IMR-90 (cell line): ENCODE measurements around the gene LILRB2. TPM values are rescaled to one million over a fixed set of nuclear protein-coding genes. Genes with fewer than 3 reads are reported as not detected.

Experiments
- ATAC-seq: fragments of 200-7000 bp; cut with Tn5 transposase; 2 replicates; pipeline ENCODE4 v1.9.1; 2020; ENCODE audit warnings: low read depth, mild to moderate bottlenecking, moderate library complexity
- BruUV-seq: library from RNA; stranded (reverse); fragments of 400-500 nt; replicated peaks from 2 replicates; lab custom pipeline; 2021; lab: Mats Ljungman, UMichigan
- CTCF ChIA-PET: fragments of 300-600 bp; formaldehyde crosslinking; extraction: SDS; loops from one replicate; lab custom pipeline; 2021; ENCODE audit warnings: antibody characterized with exemption; lab: Yijun Ruan, JAX
- POLR2A ChIA-PET: fragments of 300-600 bp; sonication (Branson Sonifier 250); formaldehyde crosslinking; loops from one replicate; lab custom pipeline; 2022; ENCODE audit warnings: antibody characterized with exemption; ENCODE audit not compliant: unreplicated experiment; lab: Charles Lee
- DNase-seq: peaks from one replicate; pipeline ENCODE4 v3.0.0; 2013
- H2AFZ ChIP-seq: replicated peaks from 2 replicates; pipeline ENCODE3; 2013; ENCODE audit warnings: low read length, mild to moderate bottlenecking; ENCODE audit not compliant: poor library complexity
- H2AK5ac ChIP-seq: 2 replicates; pipeline ENCODE4 v1.6.1; 2013; ENCODE audit warnings: low read depth, low read length, inconsistent platforms
- H2AK9ac ChIP-seq: replicated peaks from 2 replicates; pipeline ENCODE3; 2013; ENCODE audit warnings: mild to moderate bottlenecking, low read depth, low read length, moderate library complexity; ENCODE audit not compliant: poor library complexity
- H2BK120ac ChIP-seq: 2 replicates; pipeline ENCODE4 v1.6.1; 2013; ENCODE audit warnings: low read depth, low read length, inconsistent platforms
- H2BK15ac ChIP-seq: 3 replicates; pipeline ENCODE4 v1.6.1; 2013; ENCODE audit warnings: low read depth, low read length, inconsistent platforms
- H2BK20ac ChIP-seq: 2 replicates; pipeline ENCODE4 v1.6.1; 2013; ENCODE audit warnings: low read depth, mild to moderate bottlenecking, inconsistent platforms, low read length, moderate library complexity
- H2BK5ac ChIP-seq: 2 replicates; pipeline ENCODE4 v1.6.1; 2013; ENCODE audit warnings: mild to moderate bottlenecking, low read depth, low read length, inconsistent platforms; ENCODE audit not compliant: poor library complexity, severe bottlenecking
- H3K14ac ChIP-seq: replicated peaks from 2 replicates; pipeline ENCODE4 v1.6.1; 2013; ENCODE audit warnings: low read depth, low read length, inconsistent platforms
- H3K18ac ChIP-seq: 2 replicates; pipeline ENCODE4 v1.6.1; 2013; ENCODE audit warnings: low read depth, low read length, control low read depth
- H3K23ac ChIP-seq: 2 replicates; pipeline ENCODE4 v1.6.1; 2013; ENCODE audit warnings: low read depth, low read length, inconsistent platforms
- H3K27ac ChIP-seq: 2 replicates; pipeline ENCODE4 v1.5.1; 2013; ENCODE audit warnings: mild to moderate bottlenecking, control low read depth, low read length; ENCODE audit not compliant: insufficient read depth
- H3K27me3 ChIP-seq: 2 replicates; pipeline ENCODE4 v1.6.1; 2013; ENCODE audit warnings: low read length; ENCODE audit not compliant: control insufficient read depth, insufficient read depth
- H3K36me3 ChIP-seq: 2 replicates; pipeline ENCODE4 v1.6.1; 2013; ENCODE audit warnings: low read length, mixed read lengths; ENCODE audit not compliant: control insufficient read depth, insufficient read depth
- H3K4ac ChIP-seq: 2 replicates; pipeline ENCODE4 v1.6.1; 2013; ENCODE audit warnings: low read depth, low read length, inconsistent platforms
- H3K4me1 ChIP-seq: 2 replicates; pipeline ENCODE4 v1.6.1; 2013; ENCODE audit warnings: low read length, mixed read lengths; ENCODE audit not compliant: control insufficient read depth, insufficient read depth
- H3K4me2 ChIP-seq: 2 replicates; pipeline ENCODE4 v1.6.1; 2013; ENCODE audit warnings: low read depth, mild to moderate bottlenecking, control low read depth, low read length, moderate library complexity
- H3K4me3 ChIP-seq: 2 replicates; pipeline ENCODE4 v1.5.1; 2013; ENCODE audit warnings: low read depth, mild to moderate bottlenecking, control low read depth, low read length, moderate library complexity; ENCODE audit not compliant: insufficient read depth
- H3K56ac ChIP-seq: 2 replicates; pipeline ENCODE4 v1.6.1; 2013; ENCODE audit warnings: low read length, inconsistent platforms; ENCODE audit not compliant: insufficient read depth; ENCODE audit errors: extremely low read depth
- H3K79me1 ChIP-seq, 2 experiments: 2 replicates each; pipeline ENCODE4 v1.6.1; 2013; ENCODE audit warnings: low read length in 2 of 2, inconsistent platforms in 1 of 2, low read depth in 1 of 2
- H3K9ac ChIP-seq: 2 replicates; pipeline ENCODE4 v1.6.1; 2013; ENCODE audit warnings: low read depth, low read length, control low read depth
- H3K9me1 ChIP-seq: 2 replicates; pipeline ENCODE4 v1.6.1; 2013; ENCODE audit warnings: low read length, inconsistent platforms; ENCODE audit not compliant: insufficient read depth
- H3K9me3 ChIP-seq: 2 replicates; pipeline ENCODE4 v1.6.1; 2013; ENCODE audit warnings: low read length; ENCODE audit not compliant: control insufficient read depth, insufficient read depth
- H4K20me1 ChIP-seq: 2 replicates; pipeline ENCODE4 v1.6.1; 2013; ENCODE audit warnings: low read length, inconsistent platforms; ENCODE audit not compliant: insufficient read depth
- H4K5ac ChIP-seq: 2 replicates; pipeline ENCODE4 v1.6.1; 2013; ENCODE audit warnings: mild to moderate bottlenecking, low read depth, low read length, control low read depth
- H4K8ac ChIP-seq, 2 experiments: 2 replicates each; pipeline ENCODE4 v1.6.1; 2013; ENCODE audit warnings: low read depth in 2 of 2, low read length in 2 of 2, control low read depth in 1 of 2, inconsistent platforms in 1 of 2
- H4K91ac ChIP-seq: 2 replicates; pipeline ENCODE4 v1.6.1; 2013; ENCODE audit warnings: low read depth, low read length, inconsistent platforms; ENCODE audit not compliant: insufficient read depth
- BHLHE40 ChIP-seq: fragments of 150-350 bp; IDR thresholded peaks from 2 replicates; pipeline ENCODE4 v1.6.1; 2016; ENCODE audit warnings: mild to moderate bottlenecking, low read depth, low read length
- CEBPB ChIP-seq: IDR thresholded peaks from 2 replicates; pipeline ENCODE4 v1.6.1; 2012; ENCODE audit warnings: low read depth, low read length, improper control_type of control experiment
- CHD1 ChIP-seq: IDR thresholded peaks from 2 replicates; pipeline ENCODE4 v1.6.1; 2012; ENCODE audit warnings: low read depth, low read length, improper control_type of control experiment
- CTCF ChIP-seq: conservative IDR thresholded peaks from 2 replicates; pipeline ENCODE4 v1.5.1; 2012; ENCODE audit warnings: mild to moderate bottlenecking, low read depth, low read length, improper control_type of control experiment
- ELK1 ChIP-seq: fragments of 150-350 bp; IDR thresholded peaks from 2 replicates; pipeline ENCODE4 v1.6.1; 2016; ENCODE audit warnings: low read depth, mild to moderate bottlenecking, low read length, moderate library complexity, borderline replicate concordance
- FOS ChIP-seq: fragments of 150-350 bp; IDR thresholded peaks from 2 replicates; pipeline ENCODE4 v1.6.1; 2016; ENCODE audit warnings: low read depth, low read length
- MAFK ChIP-seq: IDR thresholded peaks from 2 replicates; pipeline ENCODE4 v1.6.1; 2012; ENCODE audit warnings: low read depth, low read length, improper control_type of control experiment
- MAZ ChIP-seq: IDR thresholded peaks from 2 replicates; pipeline ENCODE4 v1.6.1; 2012; ENCODE audit warnings: low read depth, mild to moderate bottlenecking, low read length, improper control_type of control experiment, moderate library complexity, borderline replicate concordance
- MXI1 ChIP-seq: IDR thresholded peaks from 2 replicates; pipeline ENCODE4 v1.6.1; 2012; ENCODE audit warnings: low read depth, mild to moderate bottlenecking, low read length, moderate library complexity, borderline replicate concordance
- NFE2L2 ChIP-seq: fragments of 150-350 bp; IDR thresholded peaks from 2 replicates; pipeline ENCODE4 v1.6.1; 2016; ENCODE audit warnings: low read depth, mild to moderate bottlenecking, low read length
- POLR2A ChIP-seq: IDR thresholded peaks from 2 replicates; pipeline ENCODE4 v1.6.1; 2012; ENCODE audit warnings: mild to moderate bottlenecking, low read depth, low read length
- RAD21 ChIP-seq: IDR thresholded peaks from 2 replicates; pipeline ENCODE4 v1.6.1; 2012; ENCODE audit warnings: low read length, improper control_type of control experiment
- RCOR1 ChIP-seq: IDR thresholded peaks from 2 replicates; pipeline ENCODE4 v1.6.1; 2012; ENCODE audit warnings: mild to moderate bottlenecking, low read length, improper control_type of control experiment; ENCODE audit not compliant: insufficient replicate concordance
- RFX5 ChIP-seq: IDR thresholded peaks from 2 replicates; pipeline ENCODE4 v1.8.0; 2012; ENCODE audit warnings: low read depth, mild to moderate bottlenecking, low read length, moderate library complexity
- SMC3 ChIP-seq: fragments of 150-350 bp; IDR thresholded peaks from 2 replicates; pipeline ENCODE4 v1.6.1; 2016; ENCODE audit warnings: low read depth, mild to moderate bottlenecking, antibody characterized with exemption, low read length, moderate library complexity
- USF2 ChIP-seq: fragments of 150-350 bp; IDR thresholded peaks from 2 replicates; pipeline ENCODE4 v1.6.1; 2017; ENCODE audit warnings: mild to moderate bottlenecking, antibody characterized with exemption, low read length, low read depth
- WGBS, 2 experiments: methylation state at CpG; one replicate each; pipeline versions ENCODE4 v1.1.5 to v1.1.7; 2013; ENCODE audit warnings: missing lambda C conversion rate in 2 of 2; ENCODE audit not compliant: insufficient read length in 1 of 2; ENCODE audit errors: extremely low coverage in 2 of 2; 5-methylcytosine and 5-hydroxymethylcytosine counted together
- dilution Hi-C: fragments of 300-500 bp; cut with HindIII; formaldehyde crosslinking; loops from one replicate; pipeline ENCODE4 v1.14.3; 2018; ENCODE audit warnings: low sequenced_read_pairs; ENCODE audit not compliant: unreplicated experiment
- in situ Hi-C: fragments of 300-500 bp; cut with MboI; formaldehyde crosslinking; loops from 3 replicates; pipeline ENCODE4 v1.14.3; 2019; ENCODE audit warnings: low sequenced_read_pairs, inconsistent platforms, mixed read lengths
- intact Hi-C: fragments of 100-400 bp; cut with micrococcal nuclease; formaldehyde crosslinking; loops from 2 replicates; pipeline ENCODE4 v1.10.0; 2022
- polyA plus RNA-seq, 3 experiments: library from polyadenylated mRNA; depleted of rRNA; stranded (reverse); fragments of >200 nt; gene quantifications; 2 replicates each; pipeline ENCODE4 v1.2.3, GENCODE V29; 2012; ENCODE audit warnings: low replicate concordance in 1 of 3
- total RNA-seq: library from RNA; depleted of rRNA; stranded (reverse); fragments of >200 nt; gene quantifications from 2 replicates; pipeline ENCODE4 v1.2.3, GENCODE V29; 2012

Gene LILRB2
- total and polyA plus RNA-seq, 2 of the 4 experiments (the other 2 are of a cell fraction), result not detected

DNA sequence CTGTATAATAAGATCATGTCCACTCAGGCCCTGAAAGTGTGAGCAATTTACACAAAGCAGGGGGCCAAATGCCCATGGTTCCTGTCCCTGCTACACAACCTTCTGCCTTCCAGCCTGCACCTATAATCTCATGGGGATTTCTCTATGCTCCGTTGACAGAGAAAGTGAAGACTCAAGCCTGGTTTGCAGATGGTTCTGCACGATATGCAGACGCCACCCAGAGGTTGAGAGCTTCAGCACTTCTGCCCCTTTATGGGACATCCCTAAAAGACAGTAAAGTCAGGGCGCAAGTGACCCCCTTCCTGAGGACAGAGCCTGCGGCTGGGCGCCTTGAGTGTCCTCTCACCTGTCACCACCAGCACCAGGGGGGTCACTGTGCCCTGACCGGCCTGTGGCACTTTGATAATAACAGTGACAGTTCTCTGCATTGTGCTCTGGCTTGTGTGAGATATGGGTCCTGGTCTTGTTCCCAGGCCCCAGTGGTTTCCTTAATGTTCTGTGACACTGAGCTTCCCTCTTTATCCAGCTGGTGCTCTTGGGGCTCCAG lies 16.9 kb upstream of the LILRB2 start:
- H2BK5ac ChIP-seq, result no peak overlapping the region
- in situ Hi-C loops, result loop anchor here (5.0 kb wide), 1 partner anchor 279 kb away; no protein-coding TSS in a partner anchor

More for the DNA sequence above, 16.9 kb upstream of the LILRB2 start:
- H4K8ac ChIP-seq, result no peak overlapping the region
- H3K23ac ChIP-seq, result no peak overlapping the region
- no peak overlapping the region for H3K9ac ChIP-seq
- no peak for TF ChIP-seq RCOR1
- no peak for TF ChIP-seq USF2
- no peak for TF ChIP-seq MAZ
- no peak for TF ChIP-seq MXI1
- TF ChIP-seq MAFK, result no peak
- TF ChIP-seq BHLHE40, result no peak
- no peak for TF ChIP-seq CTCF
- no peak for TF ChIP-seq SMC3
- no peak for TF ChIP-seq CEBPB
- no peak for TF ChIP-seq POLR2A
- no peak for TF ChIP-seq NFE2L2
- no peak for TF ChIP-seq CHD1
- no peak for TF ChIP-seq RAD21
- no peak for TF ChIP-seq FOS
- no peak for TF ChIP-seq RFX5
- no peak for TF ChIP-seq ELK1
- no peak overlapping the region for H2AK9ac ChIP-seq
- no peaks in the 10 kb centered on the region for H3K4me1 ChIP-seq
- no peaks in the 10 kb centered on the region for H3K79me1 ChIP-seq
- H2AFZ ChIP-seq, result no peak overlapping the region
- H3K36me3 ChIP-seq, result no peaks in the 10 kb centered on the region
- no peak overlapping the region for H2BK120ac ChIP-seq
- dilution Hi-C loops, result no loop called here
- no peak overlapping the region for H3K14ac ChIP-seq
- no peaks in the 10 kb centered on the region for H4K20me1 ChIP-seq
- H4K91ac ChIP-seq, result no peak overlapping the region
- 0 out of 2 replicates have a peak, but pooled peaks cover 1% of the 10 kb centered on the region for H3K9me3 ChIP-seq
- H4K5ac ChIP-seq, result no peak overlapping the region
- no CpG with 5 or more reads among the region's 7 CpGs for WGBS, 2 experiments
- no peaks in the 10 kb centered on the region for H3K27me3 ChIP-seq
- no TSS peak for BruUV-seq
- H3K9me1 ChIP-seq, result no peaks in the 10 kb centered on the region
- DNase-seq (no peak), ATAC-seq (no peak)
- H2AK5ac ChIP-seq, result no peak overlapping the region
- no peak overlapping the region for H3K56ac ChIP-seq
- ChIA-PET POLR2A (no interaction called here), CTCF (no interaction called here)
- no peak overlapping the region for H2BK15ac ChIP-seq
- no peak overlapping the region for H2BK20ac ChIP-seq
- H3K27ac ChIP-seq, result no peak overlapping the region
- no peak overlapping the region for H3K4ac ChIP-seq
- no peak overlapping the region for H3K18ac ChIP-seq
- H3K4me2 ChIP-seq, result no peak overlapping the region
- intact Hi-C loops, result no loop called here
- H3K4me3 ChIP-seq, result no peak overlapping the region
